Neural progenitor cell (in vitro differentiated cells): Measurements from ENCODE around the gene CTSE. TPM values are rescaled to one million over a fixed set of nuclear protein-coding genes. Genes with fewer than 3 reads are reported as not detected.

Experiments
- DNase-seq: peaks from one replicate; pipeline ENCODE4 v3.0.0-alpha.2; 2016; ENCODE audit warnings: low spot score
- H2AFZ ChIP-seq: fragments of 200-600 bp; sonication (generic); replicated peaks from 2 replicates; pipeline ENCODE4 v1.6.1; 2016; ENCODE audit warnings: antibody characterized with exemption
- H3F3A ChIP-seq: fragments of 200-600 bp; sonication (generic); 2 replicates; pipeline ENCODE4 v1.6.1; 2016; ENCODE audit warnings: antibody characterized with exemption, low read depth
- H3K27ac ChIP-seq: fragments of 200-600 bp; sonication (generic); 2 replicates; pipeline ENCODE4 v1.5.1; 2016; ENCODE audit warnings: mild to moderate bottlenecking
- H3K27me3 ChIP-seq: fragments of 200-600 bp; sonication (generic); 2 replicates; pipeline ENCODE4 v1.6.1; 2016; ENCODE audit warnings: mild to moderate bottlenecking, moderate library complexity
- H3K36me3 ChIP-seq: fragments of 200-600 bp; sonication (generic); 2 replicates; pipeline ENCODE4 v1.5.1; 2016
- H3K4me1 ChIP-seq: fragments of 200-600 bp; sonication (generic); 2 replicates; pipeline ENCODE4 v1.6.1; 2016; ENCODE audit warnings: mixed run types
- H3K4me2 ChIP-seq: fragments of 200-600 bp; sonication (generic); 2 replicates; pipeline ENCODE4 v1.6.1; 2016
- H3K4me3 ChIP-seq: fragments of 200-600 bp; sonication (generic); 2 replicates; pipeline ENCODE4 v1.5.1; 2016
- H3K79me2 ChIP-seq: fragments of 200-600 bp; sonication (generic); 2 replicates; pipeline ENCODE4 v1.6.1; 2016; ENCODE audit warnings: low read depth
- H3K9ac ChIP-seq: fragments of 200-600 bp; sonication (generic); 2 replicates; pipeline ENCODE4 v1.6.1; 2016
- H3K9me3 ChIP-seq: fragments of 200-600 bp; sonication (generic); 2 replicates; pipeline ENCODE4 v1.5.1; 2016; ENCODE audit warnings: low read depth
- H4K20me1 ChIP-seq: fragments of 200-600 bp; sonication (generic); 2 replicates; pipeline ENCODE4 v1.6.1; 2016; ENCODE audit warnings: low read depth
- H3K27ac Mint-ChIP-seq: 3 replicates; pipeline ENCODE4 v1.8.0; 2021; ENCODE audit warnings: mixed read lengths
- H3K27me3 Mint-ChIP-seq: 2 replicates; pipeline ENCODE4 v1.8.0; 2022; ENCODE audit warnings: low read depth, mild to moderate bottlenecking, inconsistent platforms, moderate library complexity, mixed read lengths; ENCODE audit not compliant: insufficient read depth
- H3K36me3 Mint-ChIP-seq: 3 replicates; pipeline ENCODE4 v1.8.0; 2021; ENCODE audit warnings: mixed read lengths
- H3K4me1 Mint-ChIP-seq: 3 replicates; pipeline ENCODE4 v1.8.0; 2021; ENCODE audit warnings: mixed read lengths
- H3K4me3 Mint-ChIP-seq: 3 replicates; pipeline ENCODE4 v1.8.0; 2021; ENCODE audit warnings: mild to moderate bottlenecking, moderate library complexity, mixed read lengths
- H3K9me3 Mint-ChIP-seq: 3 replicates; pipeline ENCODE4 v1.8.0; 2020; ENCODE audit warnings: mixed read lengths
- EZH2 ChIP-seq: fragments of 200-600 bp; sonication (generic); IDR thresholded peaks from 2 replicates; pipeline ENCODE4 v1.6.1; 2017; ENCODE audit warnings: antibody characterized with exemption, mild to moderate bottlenecking, moderate library complexity
- EZH2phosphoT487 ChIP-seq: fragments of 200-600 bp; sonication (generic); IDR thresholded peaks from 2 replicates; pipeline ENCODE4 v1.6.1; 2017; ENCODE audit warnings: antibody characterized with exemption
- total RNA-seq: library from RNA; depleted of rRNA; stranded (reverse); fragments of >200 nt; gene quantifications from 2 replicates; pipeline ENCODE4 v1.2.3, GENCODE V29; 2015; ENCODE audit warnings: low replicate concordance
- TF ChIP-seq, protein P1 (sequence below): fragments of 200-600 bp; sonication (generic); IDR thresholded peaks from 2 replicates; pipeline ENCODE4 v1.5.1; 2017; ENCODE audit warnings: antibody characterized with exemption, mild to moderate bottlenecking

CTSE gene
- total RNA-seq, 1 donor from 2014 or later, result not detected

DNA sequence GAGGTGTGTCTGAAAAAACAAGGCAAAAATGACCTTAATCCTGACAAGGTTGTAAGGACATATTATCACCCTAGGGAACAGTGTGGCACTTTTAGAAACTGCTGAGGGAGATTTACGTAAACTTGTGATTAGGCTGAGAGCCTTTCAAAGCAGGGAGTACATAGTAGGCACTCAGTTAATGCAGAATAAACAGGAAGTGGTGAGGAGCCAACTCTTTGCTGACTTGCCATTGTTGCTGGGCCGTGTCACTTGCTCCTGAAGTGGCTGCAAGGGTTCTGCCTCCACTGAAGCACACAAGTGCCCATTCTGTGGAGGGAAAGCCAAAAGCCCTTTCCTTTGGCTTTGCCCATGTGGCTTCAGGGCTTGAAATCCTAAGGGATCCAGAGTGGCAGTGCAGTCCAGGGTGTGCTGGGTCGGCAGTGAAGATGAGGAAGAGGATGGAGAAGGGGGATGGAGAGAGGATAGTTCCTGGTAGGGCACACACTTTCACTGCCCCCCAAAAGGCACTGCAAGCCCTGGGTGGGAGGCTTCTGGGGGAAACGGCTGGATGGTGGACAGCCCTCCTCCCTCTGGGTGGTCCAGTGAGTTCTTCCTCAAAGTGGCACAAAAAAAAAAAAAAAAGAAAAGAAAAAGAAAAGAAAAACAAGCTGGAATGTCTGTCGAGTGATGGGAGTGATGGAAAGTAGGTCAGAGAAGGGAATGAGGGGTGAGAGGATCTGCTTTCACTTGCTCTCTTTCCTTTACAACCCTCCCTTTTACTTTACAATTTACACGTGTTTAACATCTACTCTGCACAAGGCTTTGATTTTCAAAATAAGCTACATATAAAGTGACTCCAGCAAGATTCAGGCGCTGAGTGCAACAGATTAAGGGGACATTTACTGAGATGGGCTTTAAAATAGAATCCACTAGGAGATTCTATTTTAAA, 15.6 kb upstream of the CTSE start:
- Histone ChIP-seq H3K27me3 (no peaks in the 10 kb centered on the region), H3K27ac (no peak overlapping the region), H4K20me1 (no peaks in the 10 kb centered on the region), H3K4me2 (no peak overlapping the region), H3K4me3 (no peak overlapping the region), H3K36me3 (no peaks in the 10 kb centered on the region), H3K79me2 (no peaks in the 10 kb centered on the region), H2AFZ (no peak overlapping the region), H3K9me3 (no peaks in the 10 kb centered on the region), H3K9ac (no peak overlapping the region), H3K4me1 (peaks cover 29% of the 10 kb centered on the region), H3F3A (no peaks in the 10 kb centered on the region)
- no peaks in the 10 kb centered on the region for H3K36me3 Mint-ChIP-seq
- no peaks in the 10 kb centered on the region for H3K9me3 Mint-ChIP-seq
- no peak overlapping the region for H3K27ac Mint-ChIP-seq
- peaks cover 59% of the 10 kb centered on the region for H3K4me1 Mint-ChIP-seq
- H3K4me3 Mint-ChIP-seq, result no peak overlapping the region
- peak; percentile 7 for DNase-seq
- TF ChIP-seq EZH2 (no peak), EZH2phosphoT487 (no peak)
- TF ChIP-seq, protein P1, sequence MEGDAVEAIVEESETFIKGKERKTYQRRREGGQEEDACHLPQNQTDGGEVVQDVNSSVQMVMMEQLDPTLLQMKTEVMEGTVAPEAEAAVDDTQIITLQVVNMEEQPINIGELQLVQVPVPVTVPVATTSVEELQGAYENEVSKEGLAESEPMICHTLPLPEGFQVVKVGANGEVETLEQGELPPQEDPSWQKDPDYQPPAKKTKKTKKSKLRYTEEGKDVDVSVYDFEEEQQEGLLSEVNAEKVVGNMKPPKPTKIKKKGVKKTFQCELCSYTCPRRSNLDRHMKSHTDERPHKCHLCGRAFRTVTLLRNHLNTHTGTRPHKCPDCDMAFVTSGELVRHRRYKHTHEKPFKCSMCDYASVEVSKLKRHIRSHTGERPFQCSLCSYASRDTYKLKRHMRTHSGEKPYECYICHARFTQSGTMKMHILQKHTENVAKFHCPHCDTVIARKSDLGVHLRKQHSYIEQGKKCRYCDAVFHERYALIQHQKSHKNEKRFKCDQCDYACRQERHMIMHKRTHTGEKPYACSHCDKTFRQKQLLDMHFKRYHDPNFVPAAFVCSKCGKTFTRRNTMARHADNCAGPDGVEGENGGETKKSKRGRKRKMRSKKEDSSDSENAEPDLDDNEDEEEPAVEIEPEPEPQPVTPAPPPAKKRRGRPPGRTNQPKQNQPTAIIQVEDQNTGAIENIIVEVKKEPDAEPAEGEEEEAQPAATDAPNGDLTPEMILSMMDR, result no peak
- peaks cover 30% of the 10 kb centered on the region for H3K27me3 Mint-ChIP-seq

DNA sequence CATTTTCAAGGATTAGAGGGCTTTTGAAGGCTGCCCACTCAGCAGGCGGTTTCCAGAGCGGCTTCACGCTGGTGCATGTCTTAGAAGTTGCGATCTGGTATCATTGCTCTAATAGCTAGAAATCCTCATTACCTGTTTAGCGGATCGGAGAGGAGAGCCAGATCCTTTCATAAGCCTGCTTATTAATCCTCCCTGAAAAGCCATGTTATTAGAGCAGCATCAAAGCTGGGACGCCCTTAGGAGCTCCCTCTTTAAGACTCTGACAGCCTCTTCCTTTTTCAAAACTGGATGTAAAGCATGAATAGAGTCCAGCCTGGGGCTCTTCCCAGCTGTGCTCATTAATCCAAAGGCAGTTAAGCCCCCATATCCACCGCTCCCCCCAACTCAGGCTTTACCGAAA, 13.9 kb upstream of the CTSE start:
- peak overlapping the region; percentile 32 for H3K4me2 ChIP-seq
- H3F3A ChIP-seq, result no peaks in the 10 kb centered on the region
- H3K36me3 ChIP-seq, result no peaks in the 10 kb centered on the region
- H4K20me1 ChIP-seq, result no peaks in the 10 kb centered on the region
- no peaks in the 10 kb centered on the region for H3K9me3 ChIP-seq
- Mint-ChIP-seq H3K27me3 (peaks cover 35% of the 10 kb centered on the region), H3K4me3 (no peak overlapping the region), H3K36me3 (no peaks in the 10 kb centered on the region), H3K27ac (no peak overlapping the region), H3K4me1 (peaks cover 59% of the 10 kb centered on the region), H3K9me3 (peaks cover 7% of the 10 kb centered on the region)
- H3K4me3 ChIP-seq, result no peak overlapping the region
- H3K27ac ChIP-seq, result no peak overlapping the region
- peaks cover 29% of the 10 kb centered on the region for H3K4me1 ChIP-seq
- no peaks in the 10 kb centered on the region for H3K27me3 ChIP-seq
- no peak overlapping the region for H2AFZ ChIP-seq
- H3K9ac ChIP-seq, result no peak overlapping the region
- H3K79me2 ChIP-seq, result no peaks in the 10 kb centered on the region
- DNase-seq, result peak; percentile 26
- TF ChIP-seq EZH2 (no peak), EZH2phosphoT487 (no peak)
- TF ChIP-seq, protein P1, result no peak

GRCh38 chr1:206036663-206037455, 13.2 kb upstream of the CTSE start:
- Mint-ChIP-seq H3K36me3 (no peaks in the 10 kb centered on the region), H3K9me3 (peaks cover 7% of the 10 kb centered on the region), H3K27ac (no peak overlapping the region), H3K4me3 (no peak overlapping the region), H3K27me3 (peaks cover 41% of the 10 kb centered on the region), H3K4me1 (peaks cover 59% of the 10 kb centered on the region)
- no peak for TF ChIP-seq EZH2phosphoT487
- TF ChIP-seq, protein P1, result no peak
- no peak for TF ChIP-seq EZH2
- no peak overlapping the region for H3K4me3 ChIP-seq
- no peak for DNase-seq
- H3K27ac ChIP-seq, result no peak overlapping the region
- no peak overlapping the region for H2AFZ ChIP-seq
- H3K4me1 ChIP-seq, result peaks cover 29% of the 10 kb centered on the region
- no peaks in the 10 kb centered on the region for H3K79me2 ChIP-seq
- H4K20me1 ChIP-seq, result no peaks in the 10 kb centered on the region
- H3K9ac ChIP-seq, result no peak overlapping the region
- no peaks in the 10 kb centered on the region for H3K27me3 ChIP-seq
- H3K36me3 ChIP-seq, result no peaks in the 10 kb centered on the region
- H3F3A ChIP-seq, result no peaks in the 10 kb centered on the region
- no peaks in the 10 kb centered on the region for H3K9me3 ChIP-seq
- H3K4me2 ChIP-seq, result no peak overlapping the region
